Testis (tissue), 5 donors: ENCODE measurements around the gene VPS50. TPM values are rescaled to one million over a fixed set of nuclear protein-coding genes. Genes with fewer than 3 reads are reported as not detected.
A peak's percentile ranks its signal among the peaks of the same experiment; 100 is the strongest.

Experiments used
- DNase-seq: peaks from one replicate; pipeline ENCODE4 v3.0.0-alpha.2; 2019
- H3K27ac ChIP-seq, 2 donors: fragments of 200-600 bp; sonication (generic); one replicate each; pipeline ENCODE4 v1.5.1; 2019
- H3K27me3 ChIP-seq: fragments of 200-600 bp; sonication (generic); one replicate; pipeline ENCODE4 v1.5.1; 2019
- H3K36me3 ChIP-seq: fragments of 200-600 bp; sonication (generic); one replicate; pipeline ENCODE4 v1.5.1; 2017; ENCODE audit warnings: low read depth; ENCODE audit errors: missing control alignments
- H3K4me1 ChIP-seq: fragments of 200-600 bp; sonication (generic); one replicate; pipeline ENCODE4 v1.5.1; 2019
- H3K4me3 ChIP-seq, 2 donors: fragments of 200-600 bp; sonication (generic); one replicate each; pipeline ENCODE4 v1.5.1; 2017 to 2019
- H3K9me3 ChIP-seq: fragments of 200-600 bp; sonication (generic); one replicate; pipeline ENCODE4 v1.5.1; 2017
- POLR2A ChIP-seq: fragments of 450-650 bp; IDR thresholded peaks from one replicate; pipeline ENCODE4 v1.6.1; 2017; ENCODE audit warnings: antibody characterized with exemption, mild to moderate bottlenecking, moderate library complexity
- WGBS, 2 donors: methylation state at CpG; one replicate each; pipeline ENCODE4 v1.1.5; 2018; 5-methylcytosine and 5-hydroxymethylcytosine counted together
- intact Hi-C: fragments of 100-400 bp; cut with DNase I; formaldehyde crosslinking; loops from one replicate; pipeline ENCODE4 v1.15.1; 2023; ENCODE audit warnings: low total_unique reads
- long read RNA-seq, 2 donors: transcript quantifications; one replicate each; lab custom pipeline, GENCODE V29; 2026
- polyA plus RNA-seq: library from polyadenylated mRNA; stranded (reverse); fragments of 350-450 nt; fragmentation: Illumina TruSeq; extraction: RNeasy Lipid Tissue Mini Kit (QIAGEN cat#74804); gene quantifications from one replicate; pipeline ENCODE4 v1.2.3, GENCODE V29; 2014; ENCODE audit warnings: low read depth, low replicate concordance; ENCODE audit not compliant: insufficient read depth
- total RNA-seq, 2 donors: library from RNA; depleted of rRNA; stranded (reverse); fragments of >200 nt; gene quantifications; one replicate each; pipeline ENCODE4 v1.2.3, GENCODE V29; 2016
- TF ChIP-seq, protein P1 (sequence below), 3 experiments: fragments of 450-650 bp in 2 of 3; fragments of 200-600 bp in 1 of 3; sonication (generic) in 1 of 3; IDR thresholded peaks; one replicate each; pipeline ENCODE4 v1.5.1; 2016 to 2019; ENCODE audit warnings: antibody characterized with exemption in 3 of 3, mild to moderate bottlenecking in 2 of 3, moderate library complexity in 1 of 3

The VPS50 gene, protein sequence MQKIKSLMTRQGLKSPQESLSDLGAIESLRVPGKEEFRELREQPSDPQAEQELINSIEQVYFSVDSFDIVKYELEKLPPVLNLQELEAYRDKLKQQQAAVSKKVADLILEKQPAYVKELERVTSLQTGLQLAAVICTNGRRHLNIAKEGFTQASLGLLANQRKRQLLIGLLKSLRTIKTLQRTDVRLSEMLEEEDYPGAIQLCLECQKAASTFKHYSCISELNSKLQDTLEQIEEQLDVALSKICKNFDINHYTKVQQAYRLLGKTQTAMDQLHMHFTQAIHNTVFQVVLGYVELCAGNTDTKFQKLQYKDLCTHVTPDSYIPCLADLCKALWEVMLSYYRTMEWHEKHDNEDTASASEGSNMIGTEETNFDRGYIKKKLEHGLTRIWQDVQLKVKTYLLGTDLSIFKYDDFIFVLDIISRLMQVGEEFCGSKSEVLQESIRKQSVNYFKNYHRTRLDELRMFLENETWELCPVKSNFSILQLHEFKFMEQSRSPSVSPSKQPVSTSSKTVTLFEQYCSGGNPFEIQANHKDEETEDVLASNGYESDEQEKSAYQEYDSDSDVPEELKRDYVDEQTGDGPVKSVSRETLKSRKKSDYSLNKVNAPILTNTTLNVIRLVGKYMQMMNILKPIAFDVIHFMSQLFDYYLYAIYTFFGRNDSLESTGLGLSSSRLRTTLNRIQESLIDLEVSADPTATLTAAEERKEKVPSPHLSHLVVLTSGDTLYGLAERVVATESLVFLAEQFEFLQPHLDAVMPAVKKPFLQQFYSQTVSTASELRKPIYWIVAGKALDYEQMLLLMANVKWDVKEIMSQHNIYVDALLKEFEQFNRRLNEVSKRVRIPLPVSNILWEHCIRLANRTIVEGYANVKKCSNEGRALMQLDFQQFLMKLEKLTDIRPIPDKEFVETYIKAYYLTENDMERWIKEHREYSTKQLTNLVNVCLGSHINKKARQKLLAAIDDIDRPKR
- total RNA-seq, result 10 to 100 TPM; 22.9 to 26.6 TPM
- 17.5 TPM for polyA plus RNA-seq
- long read RNA-seq, donor 1, partial matches to known transcripts, result 0 of 3 reads
- long read RNA-seq, donor 1, other reads (novel, unspliced or antisense), result 0 of 3 reads
- long read RNA-seq, donor 2, partial matches to known transcripts, result 0 of 2 reads
- long read RNA-seq, donor 2, other reads (novel, unspliced or antisense), result 0 of 2 reads

- WGBS, 2 donors, result 1% methylated on average over 30 to 40 of the region's 40 CpGs
- peak within 1 kb of the TSS; percentile 62 to 84 for H3K4me3 ChIP-seq
- intact Hi-C loops, result no loop called here
- no peak within 1 kb of the TSS for H3K27ac ChIP-seq
- H3K27me3 ChIP-seq, result no peaks in the 10 kb centered on the region
- peaks cover 3% of the 10 kb centered on the region for H3K4me1 ChIP-seq
- no peak for TF ChIP-seq POLR2A
- TF ChIP-seq, protein P1, sequence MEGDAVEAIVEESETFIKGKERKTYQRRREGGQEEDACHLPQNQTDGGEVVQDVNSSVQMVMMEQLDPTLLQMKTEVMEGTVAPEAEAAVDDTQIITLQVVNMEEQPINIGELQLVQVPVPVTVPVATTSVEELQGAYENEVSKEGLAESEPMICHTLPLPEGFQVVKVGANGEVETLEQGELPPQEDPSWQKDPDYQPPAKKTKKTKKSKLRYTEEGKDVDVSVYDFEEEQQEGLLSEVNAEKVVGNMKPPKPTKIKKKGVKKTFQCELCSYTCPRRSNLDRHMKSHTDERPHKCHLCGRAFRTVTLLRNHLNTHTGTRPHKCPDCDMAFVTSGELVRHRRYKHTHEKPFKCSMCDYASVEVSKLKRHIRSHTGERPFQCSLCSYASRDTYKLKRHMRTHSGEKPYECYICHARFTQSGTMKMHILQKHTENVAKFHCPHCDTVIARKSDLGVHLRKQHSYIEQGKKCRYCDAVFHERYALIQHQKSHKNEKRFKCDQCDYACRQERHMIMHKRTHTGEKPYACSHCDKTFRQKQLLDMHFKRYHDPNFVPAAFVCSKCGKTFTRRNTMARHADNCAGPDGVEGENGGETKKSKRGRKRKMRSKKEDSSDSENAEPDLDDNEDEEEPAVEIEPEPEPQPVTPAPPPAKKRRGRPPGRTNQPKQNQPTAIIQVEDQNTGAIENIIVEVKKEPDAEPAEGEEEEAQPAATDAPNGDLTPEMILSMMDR (IDR thresholded peaks at IDR 0.05), result peak in 1 of 3 experiments; percentile 42
- DNase-seq, result peak; percentile 99
- no peaks in the 10 kb centered on the region for H3K36me3 ChIP-seq
- H3K9me3 ChIP-seq, result no peaks in the 10 kb centered on the region
These were observed at the start of gene VPS50 for GRCh38 chr7:93231799-93232672. TSS of gene VPS50 (plus strand) at chr7:93232366. CDS start at chr7:93232468, 102 bp downstream.

DNA sequence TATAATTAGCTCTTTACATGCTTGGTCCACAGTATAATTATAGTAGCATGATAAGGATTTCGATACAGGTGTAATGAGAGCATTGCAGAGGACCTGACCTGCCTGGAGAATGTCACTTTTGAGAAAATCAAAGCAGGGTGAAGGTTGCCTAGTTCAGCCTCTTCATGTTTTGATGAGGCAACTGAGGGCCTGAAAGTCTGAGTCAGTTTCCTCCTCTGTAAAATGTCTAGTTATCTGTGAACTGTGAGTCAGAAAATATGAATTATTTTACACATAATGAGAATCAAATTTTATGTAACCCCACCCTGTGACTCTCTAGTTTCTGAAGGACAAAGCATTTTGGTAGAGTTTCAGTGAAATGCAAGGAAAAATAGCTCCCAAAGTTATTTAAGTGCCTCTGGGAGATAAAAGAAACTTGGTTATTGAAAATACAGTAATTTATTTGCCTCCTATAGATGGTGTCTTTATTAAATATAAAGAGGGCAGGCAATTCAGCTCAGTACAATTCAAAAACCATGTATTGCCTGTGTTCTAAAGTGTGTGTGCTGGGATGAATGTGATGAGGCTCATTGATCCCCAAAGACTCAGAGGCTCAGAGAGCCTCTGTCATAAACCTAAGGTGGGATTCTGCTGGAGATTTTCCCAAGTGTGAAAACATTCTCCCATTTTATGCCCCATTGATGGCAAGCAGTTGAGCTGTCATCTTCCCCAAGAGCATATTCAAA lies 46.7 kb upstream of the VPS50 start:
- no peak overlapping the region for H3K4me3 ChIP-seq
- WGBS, 2 donors, result 59 to 65% methylated on average over 1 of the region's 1 CpG
- no peak overlapping the region for H3K27ac ChIP-seq
- no peaks in the 10 kb centered on the region for H3K4me1 ChIP-seq
- H3K9me3 ChIP-seq, result no peaks in the 10 kb centered on the region
- no peaks in the 10 kb centered on the region for H3K36me3 ChIP-seq
- DNase-seq, result no peak
- TF ChIP-seq, protein P1 (IDR thresholded peaks at IDR 0.05), result no peak
- TF ChIP-seq POLR2A, result no peak
- H3K27me3 ChIP-seq, result no peaks in the 10 kb centered on the region
- intact Hi-C loops, result no loop called here

DNA sequence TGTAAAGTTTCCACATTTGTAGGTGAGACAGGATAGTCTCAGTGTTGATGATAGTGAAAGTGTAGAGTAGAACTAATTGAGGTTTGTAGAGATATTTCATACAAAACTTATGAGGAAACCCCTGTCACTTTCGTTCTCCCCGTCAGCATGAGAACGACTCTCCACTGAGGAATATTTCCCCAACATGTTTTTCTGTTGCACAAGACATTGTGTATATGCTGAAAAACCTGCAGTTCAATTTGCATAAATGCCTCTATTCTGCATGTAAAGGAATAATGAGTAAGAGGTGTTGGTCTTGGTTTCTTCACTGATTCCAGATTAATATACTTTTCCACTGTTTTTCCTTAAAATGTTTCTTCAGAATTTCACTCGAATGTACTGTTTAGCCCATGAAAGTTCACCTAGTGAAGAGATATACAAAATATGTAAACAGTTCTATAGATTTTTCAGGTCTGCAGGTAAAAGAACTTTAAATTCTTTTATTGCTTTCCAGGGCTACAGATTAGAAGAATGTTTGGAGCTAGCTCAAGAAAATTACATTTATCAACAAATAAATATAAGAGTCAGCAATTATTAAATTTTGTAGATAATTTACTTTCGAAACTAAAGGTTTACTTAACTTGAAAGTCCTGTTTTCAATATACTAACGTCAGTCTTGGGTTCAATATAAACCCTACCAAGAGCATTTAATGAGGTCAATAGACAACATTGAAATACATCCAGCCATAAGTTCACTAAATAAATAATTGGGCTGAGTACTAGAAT lies 43.1 kb upstream of the VPS50 start:
- H3K27ac ChIP-seq, result no peak overlapping the region
- intact Hi-C loops, result no loop called here
- no peaks in the 10 kb centered on the region for H3K4me1 ChIP-seq
- no peak for DNase-seq
- TF ChIP-seq, protein P1 (IDR thresholded peaks at IDR 0.05), result no peak
- no peak for TF ChIP-seq POLR2A
- no peaks in the 10 kb centered on the region for H3K9me3 ChIP-seq
- 81% methylated on average over 6 of the region's 6 CpGs for WGBS, 2 donors
- H3K36me3 ChIP-seq, result no peaks in the 10 kb centered on the region
- no peak overlapping the region for H3K4me3 ChIP-seq
- H3K27me3 ChIP-seq, result no peaks in the 10 kb centered on the region
